HG03060 (cell line): Measurements from ENCODE around the gene TRA2B.
"Not testable (repeated sequence)": the region's sequence is repeated elsewhere in the genome, so short reads cannot be mapped to it uniquely, and the experiment has no call there.

Experiments used
- ATAC-seq: cut with Tn5 transposase; IDR thresholded peaks from one replicate; pipeline ENCODE4 v1.9.1; 2021; ENCODE audit warnings: low read depth, moderate number of reproducible peaks; ENCODE audit not compliant: unreplicated experiment

The TRA2B gene

GRCh38 chr3:185929192-185930151 lies 8.3 kb downstream of the TRA2B start:
- no peak for ATAC-seq

- no peak for ATAC-seq
Observed at GRCh38 chr3:185928496-185928895, 9.3 kb downstream of the TRA2B start.

GRCh38 chr3:185927501-185928200 lies 10.2 kb downstream of the TRA2B start:
- no peak for ATAC-seq

GRCh38 chr3:185926445-185926844 lies 11.4 kb downstream of the TRA2B start:
- ATAC-seq: no peak

- no peak for ATAC-seq
Observed at GRCh38 chr3:185925353-185925752, 12.5 kb downstream of the TRA2B start.

GRCh38 chr3:185924375-185924774 lies 13.4 kb downstream of the TRA2B start:
- no peak for ATAC-seq

GRCh38 chr3:185920184-185920583 lies 17.6 kb downstream of the TRA2B start:
- no peak for ATAC-seq

- no peak for ATAC-seq
Observed at GRCh38 chr3:185916042-185916833, 21.6 kb downstream of the TRA2B start.

- no peak for ATAC-seq
Observed at GRCh38 chr3:185915642-185916041, 22.2 kb downstream of the TRA2B start.

- ATAC-seq: no peak
Observed at GRCh38 chr3:185914911-185915629, 22.7 kb downstream of the TRA2B start.

- ATAC-seq: no peak
Observed at GRCh38 chr3:185912929-185913901, 24.6 kb downstream of the TRA2B start.

GRCh38 chr3:185912512-185912911 lies 25.3 kb downstream of the TRA2B start:
- ATAC-seq: no peak

GRCh38 chr3:185911076-185911448 lies 26.8 kb downstream of the TRA2B start:
- ATAC-seq: not testable (repeated sequence)

GRCh38 chr3:185910322-185911075 lies 27.3 kb downstream of the TRA2B start:
- ATAC-seq: not testable (repeated sequence)

GRCh38 chr3:185909913-185910312 lies 27.9 kb downstream of the TRA2B start:
- ATAC-seq: not testable (repeated sequence)

GRCh38 chr3:185900228-185900627 lies 37.6 kb downstream of the TRA2B start:
- ATAC-seq: no peak

- ATAC-seq: no peak
Observed at GRCh38 chr3:185896636-185897035, 41.2 kb downstream of the TRA2B start.

- no peak for ATAC-seq
Observed at GRCh38 chr3:185887066-185887465, 50.7 kb downstream of the TRA2B start.
